DND-41 (cell line): ENCODE data around the gene VCP.
A peak's percentile ranks its signal among the peaks of the same experiment; 100 is the strongest.

Source experiments
- ATAC-seq: fragments of 200-7000 bp; cut with Tn5 transposase; 3 replicates; pipeline ENCODE4 v1.9.1; 2021; ENCODE audit warnings: low read depth; ENCODE audit not compliant: insufficient read depth
- DNase-seq: peaks from one replicate; pipeline ENCODE4 v3.0.0-alpha.2; 2020
- H2AFZ ChIP-seq: 2 replicates; pipeline ENCODE4 v1.6.0; 2012; ENCODE audit warnings: low read depth, low read length
- H3K27ac ChIP-seq: 2 replicates; pipeline ENCODE4 v1.5.1; 2012; ENCODE audit warnings: low read length, inconsistent platforms
- H3K27me3 ChIP-seq: fragments of 200-600 bp; sonication (generic); 2 replicates; pipeline ENCODE4 v1.6.0; 2012; ENCODE audit warnings: low read length, mild to moderate bottlenecking, inconsistent platforms; ENCODE audit not compliant: insufficient read depth, poor library complexity
- H3K36me3 ChIP-seq: 2 replicates; pipeline ENCODE4 v1.5.1; 2012; ENCODE audit warnings: low read length, inconsistent platforms; ENCODE audit not compliant: insufficient read depth
- H3K4me1 ChIP-seq: 2 replicates; pipeline ENCODE4 v1.5.1; 2012; ENCODE audit warnings: mild to moderate bottlenecking, low read length; ENCODE audit not compliant: insufficient read depth
- H3K4me2 ChIP-seq: 2 replicates; pipeline ENCODE4 v1.6.0; 2012; ENCODE audit warnings: mild to moderate bottlenecking, moderate library complexity, low read length, inconsistent platforms; ENCODE audit not compliant: insufficient read depth
- H3K4me3 ChIP-seq, 2 experiments: fragments of 200-600 bp in 1 of 2; shearing (Covaris generic) in 1 of 2; 2 replicates each; pipeline ENCODE4 v1.5.1; 2012 to 2016; ENCODE audit warnings: inconsistent platforms in 2 of 2, low read length in 2 of 2, mild to moderate bottlenecking in 2 of 2, low read depth in 1 of 2, moderate library complexity in 1 of 2
- H3K79me2 ChIP-seq: 2 replicates; pipeline ENCODE4 v1.6.0; 2012; ENCODE audit warnings: low read length, inconsistent platforms; ENCODE audit not compliant: insufficient read depth
- H3K9ac ChIP-seq: 2 replicates; pipeline ENCODE4 v1.6.0; 2012; ENCODE audit warnings: low read depth, mild to moderate bottlenecking, inconsistent platforms, low read length, moderate library complexity
- H3K9me3 ChIP-seq: 2 replicates; pipeline ENCODE4 v1.5.1; 2012; ENCODE audit warnings: low read length, moderate library complexity, mild to moderate bottlenecking, inconsistent platforms; ENCODE audit not compliant: insufficient read depth, severe bottlenecking
- H4K20me1 ChIP-seq: 2 replicates; pipeline ENCODE4 v1.6.0; 2012; ENCODE audit warnings: low read length; ENCODE audit not compliant: insufficient read depth
- EZH2 ChIP-seq: IDR thresholded peaks from 3 replicates; pipeline ENCODE4 v1.6.1; 2012; ENCODE audit warnings: borderline replicate concordance, low read depth, mild to moderate bottlenecking, moderate library complexity, low read length, inconsistent platforms; ENCODE audit not compliant: severe bottlenecking
- TF ChIP-seq, protein P1 (sequence below): IDR thresholded peaks from 2 replicates; pipeline ENCODE4 v1.5.1; 2012; ENCODE audit warnings: borderline replicate concordance, low read length, moderate library complexity, mild to moderate bottlenecking; ENCODE audit not compliant: poor library complexity, severe bottlenecking; ENCODE audit errors: extremely low read depth

Gene VCP

DNA sequence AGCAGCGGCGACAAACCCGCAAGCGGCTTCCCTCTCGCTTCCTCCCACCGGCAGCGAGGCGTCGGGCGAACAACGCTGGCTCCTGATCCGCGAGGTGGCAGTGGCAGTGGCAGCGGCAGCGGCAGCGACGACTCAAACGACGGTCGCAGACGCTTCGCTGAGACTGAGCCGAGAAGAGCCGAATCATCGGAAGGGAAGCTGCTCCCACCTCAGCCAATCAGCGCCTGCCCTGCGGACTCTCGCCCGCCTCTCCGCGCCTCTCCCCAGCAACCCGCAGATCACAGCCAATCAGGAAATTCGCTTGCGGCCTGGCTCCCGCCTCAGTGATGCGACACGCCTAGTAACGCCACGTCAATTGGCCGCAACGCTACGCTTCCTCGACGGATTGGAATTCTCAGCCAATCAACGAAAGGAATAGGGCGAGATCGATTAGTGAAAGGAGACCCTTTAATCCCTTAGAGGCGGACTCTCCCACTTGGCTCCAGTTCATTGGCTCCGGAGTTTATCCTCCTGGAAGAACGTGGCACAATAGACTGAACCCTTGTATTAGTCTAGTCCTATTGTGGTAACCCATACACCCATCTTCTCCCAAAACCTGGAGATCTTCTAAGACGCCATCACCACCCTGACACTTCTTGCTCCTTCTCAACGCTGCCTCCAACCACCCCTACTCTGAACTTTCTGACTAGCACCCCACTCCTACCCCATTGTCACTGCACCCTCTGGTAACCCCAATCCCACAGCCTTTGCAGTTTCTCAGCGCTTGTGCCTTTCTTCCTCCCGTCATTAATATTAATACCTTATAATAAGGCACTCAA lies at the start of gene VCP:
TSS of gene VCP (minus strand) at position 165 of the 818 bp plus-strand sequence. CDS start 272 bp downstream, outside the sequence.
- Histone ChIP-seq H4K20me1 (peaks cover 53% of the 10 kb centered on the region), H3K9me3 (no peaks in the 10 kb centered on the region), H3K27ac (peak within 1 kb of the TSS; percentile 91), H3K4me3 (peak within 1 kb of the TSS; percentile 82 to 88), H3K4me1 (peaks cover 57% of the 10 kb centered on the region), H3K79me2 (peaks cover 68% of the 10 kb centered on the region), H3K27me3 (no peaks in the 10 kb centered on the region), H3K4me2 (peak within 1 kb of the TSS; percentile 79), H3K9ac (peak within 1 kb of the TSS; percentile 98), H2AFZ (peak within 1 kb of the TSS; percentile 77), H3K36me3 (peaks cover 82% of the 10 kb centered on the region)
- DNase-seq: peak; percentile 97
- peak; percentile 93 for ATAC-seq
- TF ChIP-seq, protein P1, sequence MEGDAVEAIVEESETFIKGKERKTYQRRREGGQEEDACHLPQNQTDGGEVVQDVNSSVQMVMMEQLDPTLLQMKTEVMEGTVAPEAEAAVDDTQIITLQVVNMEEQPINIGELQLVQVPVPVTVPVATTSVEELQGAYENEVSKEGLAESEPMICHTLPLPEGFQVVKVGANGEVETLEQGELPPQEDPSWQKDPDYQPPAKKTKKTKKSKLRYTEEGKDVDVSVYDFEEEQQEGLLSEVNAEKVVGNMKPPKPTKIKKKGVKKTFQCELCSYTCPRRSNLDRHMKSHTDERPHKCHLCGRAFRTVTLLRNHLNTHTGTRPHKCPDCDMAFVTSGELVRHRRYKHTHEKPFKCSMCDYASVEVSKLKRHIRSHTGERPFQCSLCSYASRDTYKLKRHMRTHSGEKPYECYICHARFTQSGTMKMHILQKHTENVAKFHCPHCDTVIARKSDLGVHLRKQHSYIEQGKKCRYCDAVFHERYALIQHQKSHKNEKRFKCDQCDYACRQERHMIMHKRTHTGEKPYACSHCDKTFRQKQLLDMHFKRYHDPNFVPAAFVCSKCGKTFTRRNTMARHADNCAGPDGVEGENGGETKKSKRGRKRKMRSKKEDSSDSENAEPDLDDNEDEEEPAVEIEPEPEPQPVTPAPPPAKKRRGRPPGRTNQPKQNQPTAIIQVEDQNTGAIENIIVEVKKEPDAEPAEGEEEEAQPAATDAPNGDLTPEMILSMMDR: no peak
- TF ChIP-seq EZH2: no peak

DNA sequence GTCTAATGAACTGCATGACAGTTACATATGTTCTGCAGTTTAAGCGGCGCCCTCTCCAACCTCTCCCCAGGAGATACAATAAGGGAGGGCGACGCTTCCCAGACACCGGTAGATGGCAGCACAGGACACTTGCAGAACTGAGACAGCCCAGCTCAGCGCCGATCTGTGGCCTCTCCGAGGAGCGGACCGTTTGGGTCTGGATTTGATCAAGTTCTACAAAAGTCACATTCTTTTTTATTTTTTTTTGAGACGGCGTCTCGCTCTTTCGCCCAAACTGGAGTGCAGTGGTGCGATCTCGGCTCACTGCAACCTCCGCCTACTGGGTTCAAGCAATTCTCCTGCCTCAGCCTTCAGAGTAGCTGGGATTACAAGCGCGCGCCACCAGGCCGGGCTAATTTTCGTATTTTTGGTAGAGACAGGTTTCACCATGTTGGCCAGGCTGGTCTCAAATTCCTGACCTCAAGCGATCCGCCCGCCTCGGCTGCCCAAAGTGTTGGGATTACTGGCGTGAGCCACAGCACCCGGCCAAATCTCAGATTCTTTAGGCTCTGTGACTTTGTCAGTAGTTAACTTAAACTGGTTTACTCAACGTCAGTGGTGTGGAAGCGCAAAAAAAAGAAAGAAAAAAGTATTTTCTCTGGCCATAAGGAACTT lies 44.6 kb upstream of the VCP start:
- Histone ChIP-seq H2AFZ (peak overlapping the region; percentile 74), H3K79me2 (no peaks in the 10 kb centered on the region), H3K9me3 (no peaks in the 10 kb centered on the region), H3K4me2 (peak overlapping the region; percentile 92), H3K36me3 (no peaks in the 10 kb centered on the region), H3K9ac (peak overlapping the region; percentile 36; the same call in 1 of the 2 replicates), H3K27ac (peak overlapping the region; percentile 56; the same call in 1 of the 2 replicates), H3K27me3 (no peaks in the 10 kb centered on the region), H4K20me1 (no peaks in the 10 kb centered on the region), H3K4me3 (peak overlapping the region in 1 of 2 experiments; percentile 65; a peak in 2 of 4 replicates), H3K4me1 (peaks cover 40% of the 10 kb centered on the region)
- TF ChIP-seq, protein P1: peak; percentile 91
- no peak for TF ChIP-seq EZH2
- DNase-seq (peak; percentile 85), ATAC-seq (peak; percentile 63)

DNA sequence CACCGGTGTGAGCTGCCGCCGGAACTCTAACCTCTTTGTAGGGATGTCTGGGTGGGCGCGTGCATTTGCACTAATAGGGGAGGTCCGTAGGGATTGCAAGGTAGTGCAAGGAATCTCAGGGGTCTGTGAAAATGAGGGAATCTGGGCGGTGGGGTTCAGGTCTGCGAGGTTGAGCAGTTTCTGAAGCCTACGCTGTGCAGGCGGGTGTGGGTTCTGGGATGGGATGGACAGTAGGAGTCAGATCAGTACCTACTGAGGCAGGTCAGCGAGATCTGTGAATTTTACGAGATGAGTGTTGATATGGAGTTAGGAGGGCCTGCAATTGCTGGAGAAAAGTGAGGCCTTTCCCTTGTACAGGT lies 44.1 kb upstream of the VCP start:
- peak; percentile 0; the same call in 1 of the 3 replicates for ATAC-seq
- H2AFZ ChIP-seq: peak overlapping the region; percentile 74

More for the DNA sequence above, 44.1 kb upstream of the VCP start:
- H3K9me3 ChIP-seq: no peaks in the 10 kb centered on the region
- no peaks in the 10 kb centered on the region for H3K36me3 ChIP-seq
- peak overlapping the region in 1 of 2 experiments; percentile 65; a peak in 2 of 4 replicates for H3K4me3 ChIP-seq
- peak overlapping the region; percentile 92 for H3K4me2 ChIP-seq
- no peaks in the 10 kb centered on the region for H3K79me2 ChIP-seq
- no peak for DNase-seq
- H3K27me3 ChIP-seq: no peaks in the 10 kb centered on the region
- no peaks in the 10 kb centered on the region for H4K20me1 ChIP-seq
- peaks cover 45% of the 10 kb centered on the region for H3K4me1 ChIP-seq
- peak overlapping the region; percentile 56 for H3K27ac ChIP-seq
- TF ChIP-seq, protein P1: no peak
- TF ChIP-seq EZH2: no peak
- peak overlapping the region; percentile 36 for H3K9ac ChIP-seq
